Measurements from ENCODE around the gene FLRT1.

FLRT1 gene

DNA sequence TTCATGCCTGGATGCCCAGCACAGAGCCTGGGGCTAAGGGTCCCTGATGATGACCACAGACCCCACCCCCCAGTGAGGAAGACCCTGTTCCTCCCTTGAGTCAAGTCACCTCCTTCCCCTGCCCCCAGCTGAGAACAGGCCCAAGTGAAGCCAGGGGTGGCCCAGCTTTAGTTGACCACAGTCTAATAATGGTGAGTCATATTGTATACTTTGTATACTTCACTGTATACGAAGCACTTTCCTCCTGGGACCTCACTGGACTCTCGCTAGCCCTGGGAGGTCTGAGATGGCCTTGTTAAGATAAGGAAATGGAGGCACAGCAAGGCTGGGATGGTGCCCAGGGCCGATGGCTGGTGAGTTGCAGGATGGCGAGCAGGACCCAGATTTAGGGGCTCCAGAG is 3.7 kb upstream of the FLRT1 start:
- Histone ChIP-seq H3K27ac (replicated peaks) (no peak overlapping the region), H3K4me3 (replicated peaks; ENCODE audit: insufficient read depth, low read length) (no peak overlapping the region), H3K27me3 (ENCODE audit: insufficient read depth, poor library complexity, severe bottlenecking) (peaks cover 16% of the 10 kb centered on the region)
- no peak for TF ChIP-seq GABPA (IDR thresholded peaks at IDR 0.05; ENCODE audit: low read depth)
- TF ChIP-seq, protein P1, sequence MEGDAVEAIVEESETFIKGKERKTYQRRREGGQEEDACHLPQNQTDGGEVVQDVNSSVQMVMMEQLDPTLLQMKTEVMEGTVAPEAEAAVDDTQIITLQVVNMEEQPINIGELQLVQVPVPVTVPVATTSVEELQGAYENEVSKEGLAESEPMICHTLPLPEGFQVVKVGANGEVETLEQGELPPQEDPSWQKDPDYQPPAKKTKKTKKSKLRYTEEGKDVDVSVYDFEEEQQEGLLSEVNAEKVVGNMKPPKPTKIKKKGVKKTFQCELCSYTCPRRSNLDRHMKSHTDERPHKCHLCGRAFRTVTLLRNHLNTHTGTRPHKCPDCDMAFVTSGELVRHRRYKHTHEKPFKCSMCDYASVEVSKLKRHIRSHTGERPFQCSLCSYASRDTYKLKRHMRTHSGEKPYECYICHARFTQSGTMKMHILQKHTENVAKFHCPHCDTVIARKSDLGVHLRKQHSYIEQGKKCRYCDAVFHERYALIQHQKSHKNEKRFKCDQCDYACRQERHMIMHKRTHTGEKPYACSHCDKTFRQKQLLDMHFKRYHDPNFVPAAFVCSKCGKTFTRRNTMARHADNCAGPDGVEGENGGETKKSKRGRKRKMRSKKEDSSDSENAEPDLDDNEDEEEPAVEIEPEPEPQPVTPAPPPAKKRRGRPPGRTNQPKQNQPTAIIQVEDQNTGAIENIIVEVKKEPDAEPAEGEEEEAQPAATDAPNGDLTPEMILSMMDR (IDR thresholded peaks at IDR 0.05; ENCODE audit: insufficient read depth, low read length): no peak
- TF ChIP-seq, protein P2, sequence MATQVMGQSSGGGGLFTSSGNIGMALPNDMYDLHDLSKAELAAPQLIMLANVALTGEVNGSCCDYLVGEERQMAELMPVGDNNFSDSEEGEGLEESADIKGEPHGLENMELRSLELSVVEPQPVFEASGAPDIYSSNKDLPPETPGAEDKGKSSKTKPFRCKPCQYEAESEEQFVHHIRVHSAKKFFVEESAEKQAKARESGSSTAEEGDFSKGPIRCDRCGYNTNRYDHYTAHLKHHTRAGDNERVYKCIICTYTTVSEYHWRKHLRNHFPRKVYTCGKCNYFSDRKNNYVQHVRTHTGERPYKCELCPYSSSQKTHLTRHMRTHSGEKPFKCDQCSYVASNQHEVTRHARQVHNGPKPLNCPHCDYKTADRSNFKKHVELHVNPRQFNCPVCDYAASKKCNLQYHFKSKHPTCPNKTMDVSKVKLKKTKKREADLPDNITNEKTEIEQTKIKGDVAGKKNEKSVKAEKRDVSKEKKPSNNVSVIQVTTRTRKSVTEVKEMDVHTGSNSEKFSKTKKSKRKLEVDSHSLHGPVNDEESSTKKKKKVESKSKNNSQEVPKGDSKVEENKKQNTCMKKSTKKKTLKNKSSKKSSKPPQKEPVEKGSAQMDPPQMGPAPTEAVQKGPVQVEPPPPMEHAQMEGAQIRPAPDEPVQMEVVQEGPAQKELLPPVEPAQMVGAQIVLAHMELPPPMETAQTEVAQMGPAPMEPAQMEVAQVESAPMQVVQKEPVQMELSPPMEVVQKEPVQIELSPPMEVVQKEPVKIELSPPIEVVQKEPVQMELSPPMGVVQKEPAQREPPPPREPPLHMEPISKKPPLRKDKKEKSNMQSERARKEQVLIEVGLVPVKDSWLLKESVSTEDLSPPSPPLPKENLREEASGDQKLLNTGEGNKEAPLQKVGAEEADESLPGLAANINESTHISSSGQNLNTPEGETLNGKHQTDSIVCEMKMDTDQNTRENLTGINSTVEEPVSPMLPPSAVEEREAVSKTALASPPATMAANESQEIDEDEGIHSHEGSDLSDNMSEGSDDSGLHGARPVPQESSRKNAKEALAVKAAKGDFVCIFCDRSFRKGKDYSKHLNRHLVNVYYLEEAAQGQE (IDR thresholded peaks at IDR 0.05; ENCODE audit: insufficient replicate concordance, low read depth): no peak
- no peak for TF ChIP-seq SPI1 (IDR thresholded peaks at IDR 0.05; ENCODE audit: borderline replicate concordance, low read depth)
- TF ChIP-seq POLR2AphosphoS5 (IDR thresholded peaks at IDR 0.05; ENCODE audit: low read depth): no peak
- no peak for DNase-seq (ENCODE audit: low read depth in 1 of 2, low spot score in 1 of 2)

DNA sequence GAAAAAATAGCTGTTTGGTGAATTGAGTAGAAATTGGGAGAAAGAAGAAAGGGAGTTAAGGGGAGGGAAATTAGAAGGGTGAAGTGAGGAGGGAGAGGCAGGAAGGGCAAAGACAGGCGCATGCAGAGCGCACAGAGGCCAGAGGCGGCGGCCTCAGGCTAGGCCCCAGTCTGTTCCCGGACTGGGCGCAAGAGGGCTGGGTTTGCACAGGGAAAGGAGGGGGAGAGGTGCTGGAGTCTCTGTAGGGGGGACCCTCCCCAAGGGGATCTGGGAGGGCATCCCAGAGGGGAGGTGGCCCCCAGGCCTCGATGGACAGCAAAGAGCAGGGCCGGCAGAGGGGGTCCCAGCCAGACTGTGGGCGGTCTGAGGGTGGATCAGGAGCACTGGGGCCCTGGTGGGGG is 1.3 kb upstream of the FLRT1 start:
- TF ChIP-seq POLR2AphosphoS5 (IDR thresholded peaks at IDR 0.05; ENCODE audit: low read depth) (no peak), SPI1 (IDR thresholded peaks at IDR 0.05; ENCODE audit: borderline replicate concordance, low read depth) (no peak), GABPA (IDR thresholded peaks at IDR 0.05; ENCODE audit: low read depth) (no peak)
- TF ChIP-seq, protein P2 (IDR thresholded peaks at IDR 0.05; ENCODE audit: insufficient replicate concordance, low read depth): no peak
- TF ChIP-seq, protein P1 (IDR thresholded peaks at IDR 0.05; ENCODE audit: insufficient read depth, low read length): no peak
- H3K27ac ChIP-seq (replicated peaks): no peak overlapping the region
- peaks cover 25% of the 10 kb centered on the region for H3K27me3 ChIP-seq (ENCODE audit: insufficient read depth, poor library complexity, severe bottlenecking)
- H3K4me3 ChIP-seq (replicated peaks; ENCODE audit: insufficient read depth, low read length): no peak overlapping the region
- no peak for DNase-seq (ENCODE audit: low read depth in 1 of 2, low spot score in 1 of 2)

DNA sequence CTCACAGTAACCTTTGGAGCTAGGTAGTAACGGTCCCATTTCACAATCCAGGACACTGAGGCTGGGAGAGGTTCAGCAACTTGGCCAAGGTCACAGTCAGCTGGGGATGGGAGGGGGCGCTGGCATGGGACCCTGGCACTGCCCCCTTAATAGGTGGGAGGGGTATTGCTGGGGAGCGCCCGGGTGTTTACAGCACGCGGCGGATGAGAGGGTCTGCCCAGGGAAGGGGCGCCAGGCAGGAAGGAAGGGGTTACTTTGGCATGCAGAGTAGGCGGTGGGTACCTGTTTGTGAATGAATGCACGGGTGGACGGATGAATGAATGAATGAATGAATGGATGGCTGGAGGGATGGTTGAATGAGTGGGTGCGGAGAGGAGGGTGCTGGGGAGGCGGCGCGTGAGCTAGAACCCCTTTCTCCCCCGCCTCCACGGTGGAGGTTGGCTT is 628 bp upstream of the FLRT1 start:
- peaks cover 25% of the 10 kb centered on the region for H3K27me3 ChIP-seq (ENCODE audit: insufficient read depth, poor library complexity, severe bottlenecking)

More for the DNA sequence above, 628 bp upstream of the FLRT1 start:
- no peak for DNase-seq (ENCODE audit: low read depth in 1 of 2, low spot score in 1 of 2)
- H3K4me3 ChIP-seq (replicated peaks; ENCODE audit: insufficient read depth, low read length): peak overlapping the region; percentile 24
- no peak overlapping the region for H3K27ac ChIP-seq (replicated peaks)
- TF ChIP-seq, protein P1 (IDR thresholded peaks at IDR 0.05; ENCODE audit: insufficient read depth, low read length): no peak
- TF ChIP-seq POLR2AphosphoS5 (IDR thresholded peaks at IDR 0.05; ENCODE audit: low read depth): no peak
- TF ChIP-seq, protein P2 (IDR thresholded peaks at IDR 0.05; ENCODE audit: insufficient replicate concordance, low read depth): no peak
